ENCODE measurements around the gene VIPR2.
"Not testable (repeated sequence)": the region's sequence is repeated elsewhere in the genome, so short reads cannot be mapped to it uniquely, and the experiment has no call there.

The VIPR2 gene

GRCh38 chr7:159084069-159084801 is 60.4 kb downstream of the VIPR2 start:
- no peak for DNase-seq

DNA sequence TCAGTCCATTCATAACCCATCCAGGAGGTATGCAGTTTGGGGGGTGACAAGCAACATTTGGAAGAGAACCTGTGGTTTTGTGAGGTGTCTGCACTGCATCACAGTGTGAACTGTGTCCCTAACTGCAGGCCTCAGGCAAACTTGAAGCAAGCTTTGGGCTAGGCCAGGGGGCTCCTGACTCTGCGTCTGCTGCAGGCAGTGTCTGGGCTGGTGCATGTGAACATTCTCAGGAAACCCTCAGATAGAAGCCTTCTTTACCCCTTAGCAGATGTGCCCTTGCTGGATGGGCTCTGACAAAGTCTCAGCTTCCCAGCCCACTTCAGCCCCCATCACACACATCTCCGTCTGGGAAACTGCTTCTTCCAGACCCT is 61.0 kb downstream of the VIPR2 start:
- DNase-seq: no peak

GRCh38 chr7:159083001-159083697 is 61.5 kb downstream of the VIPR2 start:
- no peak for DNase-seq

GRCh38 chr7:159082075-159082474 is 62.6 kb downstream of the VIPR2 start:
- DNase-seq: not testable (repeated sequence)

- DNase-seq: no peak
These were observed 65.8 kb downstream of the VIPR2 start for GRCh38 chr7:159078911-159079270.

GRCh38 chr7:159078193-159078910 is 66.3 kb downstream of the VIPR2 start:
- DNase-seq: no peak

GRCh38 chr7:159076333-159076732 is 68.3 kb downstream of the VIPR2 start:
- DNase-seq: no peak

DNA sequence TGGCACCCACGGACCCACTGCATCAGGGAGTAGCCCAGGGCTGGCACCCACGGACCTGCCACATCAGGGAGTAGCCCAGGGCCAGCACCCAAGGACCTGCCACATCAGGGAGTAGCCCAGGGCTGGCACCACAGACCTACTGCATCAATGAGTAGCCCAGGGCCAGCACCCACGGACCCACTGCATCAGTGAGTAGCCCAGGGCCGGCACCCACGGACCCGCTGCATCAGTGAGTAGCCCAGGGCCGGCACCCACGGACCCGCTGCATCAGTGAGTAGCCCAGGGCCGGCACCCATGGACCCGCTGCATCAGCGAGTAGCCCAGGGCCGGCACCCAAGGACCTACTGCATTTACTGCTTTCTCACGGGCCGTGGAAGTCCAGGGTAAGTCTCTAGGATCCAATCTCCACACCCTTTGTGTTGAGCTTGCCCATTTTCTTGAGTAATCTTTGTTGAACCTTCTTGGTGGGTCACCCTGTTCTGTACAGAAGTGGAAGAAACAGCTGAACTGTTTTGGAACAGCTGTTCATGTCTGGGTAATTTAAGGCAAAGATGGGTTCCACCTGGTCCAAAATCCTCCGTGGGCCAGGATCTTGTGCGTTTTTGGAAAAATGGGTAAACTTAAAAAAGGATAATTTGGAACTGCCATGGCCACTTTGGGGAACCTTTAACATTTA is 69.0 kb downstream of the VIPR2 start:
- DNase-seq: no peak

- DNase-seq: no peak
These were observed 73.4 kb downstream of the VIPR2 start for GRCh38 chr7:159071260-159071659.

GRCh38 chr7:159070431-159071148 is 74.1 kb downstream of the VIPR2 start:
- DNase-seq: peak; percentile 41

GRCh38 chr7:159068893-159069448 is 75.7 kb downstream of the VIPR2 start:
- DNase-seq: no peak

- no peak for DNase-seq
These were observed 76.2 kb downstream of the VIPR2 start for GRCh38 chr7:159068488-159068811.

DNA sequence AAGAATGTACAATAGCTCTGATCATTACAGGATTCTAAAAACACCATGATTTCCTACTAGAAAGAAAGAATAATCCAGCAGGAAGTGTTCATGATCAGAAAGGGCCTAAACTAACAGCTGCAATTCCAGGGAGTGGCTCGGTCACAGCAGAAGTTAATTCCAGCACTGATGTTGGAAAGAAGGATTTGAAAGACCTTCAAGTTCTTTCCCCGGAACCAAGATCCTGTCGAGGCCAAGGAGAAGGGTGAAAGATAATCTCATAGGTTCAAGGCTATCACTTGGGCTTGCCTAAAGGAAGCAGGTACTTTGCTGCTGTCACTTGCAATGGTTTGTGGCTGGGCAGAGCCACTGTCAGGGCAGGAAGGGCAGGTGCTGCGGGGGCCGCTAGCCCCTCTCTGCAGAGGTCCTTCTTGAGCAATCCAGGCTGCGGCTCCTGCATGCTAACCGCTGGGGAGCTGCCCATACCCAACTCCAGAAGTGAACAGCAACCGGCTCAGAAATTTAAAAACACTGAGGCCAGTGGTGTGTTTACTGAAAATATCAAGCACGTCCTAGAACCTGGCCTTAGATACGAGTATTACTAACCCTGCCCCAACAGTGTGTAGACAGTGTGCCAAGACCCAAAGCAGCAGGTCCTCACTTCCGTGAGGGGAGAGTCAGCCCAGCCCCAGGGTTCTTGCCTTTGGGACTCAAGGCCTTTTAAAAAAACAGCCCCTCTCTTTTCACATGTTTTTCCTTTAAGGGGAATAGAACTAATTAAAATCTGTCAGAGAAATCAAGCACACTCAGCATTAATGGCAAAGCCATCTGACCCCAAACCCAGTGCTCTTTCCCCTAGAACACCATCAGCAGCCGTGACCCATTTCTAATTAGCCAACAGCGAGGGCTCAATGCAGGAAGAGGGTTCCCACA is 76.8 kb downstream of the VIPR2 start:
- DNase-seq: no peak

- no peak for DNase-seq
These were observed 77.7 kb downstream of the VIPR2 start for GRCh38 chr7:159066816-159067575.

DNA sequence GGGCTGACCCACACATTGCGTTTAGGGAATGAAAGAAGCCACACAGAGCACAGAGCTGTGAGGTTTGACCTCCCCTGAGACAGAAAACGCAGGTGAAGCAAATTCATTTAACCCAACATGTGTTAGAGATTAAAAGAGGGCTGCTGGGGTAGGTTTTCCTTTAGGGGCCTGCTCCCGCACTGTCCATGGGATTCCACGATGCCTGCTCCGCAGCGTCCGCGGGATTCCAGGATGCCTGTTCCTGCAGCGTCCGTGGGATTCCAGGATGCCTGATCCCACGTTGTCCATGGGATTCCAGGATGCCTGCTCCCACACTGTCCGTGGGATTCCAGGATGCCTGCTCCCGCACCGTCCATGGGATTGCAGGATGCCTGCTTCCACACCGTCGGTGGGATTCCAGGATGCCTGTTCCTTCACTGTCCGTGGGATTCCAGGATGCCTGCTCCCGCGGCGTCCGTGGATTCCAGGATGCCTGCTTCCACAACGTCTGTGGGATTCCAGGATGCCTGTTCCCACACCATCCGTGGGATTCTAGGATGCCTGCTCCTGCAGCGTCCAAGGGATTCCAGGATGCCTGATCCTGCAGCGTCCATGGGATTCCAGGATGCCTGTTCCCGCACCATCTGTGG is 78.7 kb downstream of the VIPR2 start:
- DNase-seq: no peak

GRCh38 chr7:159064816-159065510 is 79.7 kb downstream of the VIPR2 start:
- DNase-seq: no peak

DNA sequence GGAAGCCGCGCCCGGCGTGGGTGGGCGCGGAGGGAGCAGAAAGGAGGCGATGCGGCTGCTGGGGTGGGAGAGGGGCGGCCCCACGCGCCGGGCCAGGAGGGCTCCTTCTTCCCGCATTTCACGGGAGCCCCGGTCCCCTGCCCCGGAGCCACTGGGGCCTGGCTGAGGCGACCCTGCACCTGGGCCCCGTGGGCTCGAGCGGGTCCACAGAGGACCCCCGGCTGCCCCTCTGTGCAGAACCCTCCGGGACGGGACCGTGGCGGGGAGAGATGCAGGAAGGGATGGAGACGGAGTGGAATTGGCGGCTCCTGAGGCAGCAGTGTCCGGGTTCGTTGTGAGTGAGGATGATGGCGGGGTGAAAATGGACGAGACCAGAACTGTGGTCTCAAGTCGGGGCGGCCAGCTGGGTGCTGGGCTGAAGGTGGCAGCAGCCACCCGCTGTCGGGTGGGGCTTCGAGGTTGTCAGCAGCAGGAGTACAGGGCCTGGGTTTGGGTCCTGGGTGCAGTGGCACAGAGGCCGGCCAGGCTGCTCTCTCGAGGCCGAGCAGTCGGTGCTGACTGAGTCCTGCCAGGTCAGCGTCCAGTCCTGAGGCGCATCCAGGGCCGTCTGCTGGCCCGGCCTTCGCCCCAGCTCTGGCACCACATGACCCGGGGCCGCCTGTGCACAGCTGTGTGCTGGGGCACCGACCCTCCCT is 80.4 kb downstream of the VIPR2 start:
- DNase-seq: no peak

- DNase-seq: no peak
These were observed 81.4 kb downstream of the VIPR2 start for GRCh38 chr7:159063046-159063840.
